Inferior parietal cortex (tissue), 1 donor: ENCODE data around the gene RPS26.

Experiments
- DNase-seq: peaks from one replicate; pipeline ENCODE4 v3.0.0-alpha.2; 2016; ENCODE audit errors: extremely low spot score

The RPS26 gene

DNA sequence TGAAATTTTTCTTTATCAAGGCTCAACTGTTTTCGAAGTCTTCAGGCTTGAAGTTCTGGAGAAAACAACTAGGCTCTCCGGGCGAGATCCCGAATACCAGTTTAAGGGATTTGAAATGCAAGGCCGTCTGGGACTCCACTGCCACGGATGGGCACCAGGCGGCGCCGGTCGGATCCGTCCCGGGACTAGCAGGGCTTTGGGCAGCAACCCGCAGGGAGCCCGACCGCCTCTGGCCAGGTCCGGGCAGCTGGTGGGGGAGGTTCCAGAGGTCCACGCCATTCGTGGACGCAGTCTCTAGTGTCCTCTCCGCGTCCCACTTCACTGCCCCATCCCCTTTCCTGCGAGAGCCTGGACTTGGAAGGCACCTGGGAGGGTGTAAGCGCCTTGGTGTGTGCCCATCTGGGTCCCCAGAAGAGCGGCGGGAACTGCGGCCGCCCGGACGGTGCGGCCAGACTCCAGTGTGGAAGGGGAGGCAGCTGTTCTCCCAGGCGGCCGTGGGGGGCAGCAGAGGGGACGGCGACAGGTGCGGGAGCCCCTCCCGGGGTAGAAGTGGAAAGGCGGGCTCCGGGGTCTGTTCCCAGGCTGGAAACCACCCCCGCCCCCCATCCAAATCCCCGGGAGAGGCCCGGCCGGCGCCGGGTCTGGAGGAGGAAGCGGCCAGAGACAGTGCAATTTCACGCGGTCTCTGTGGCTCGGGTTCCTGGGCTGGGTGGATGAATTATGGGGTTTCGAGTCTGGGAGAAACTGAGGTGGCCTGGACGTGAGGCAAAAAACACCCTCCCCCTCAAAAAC is 37.4 kb downstream of the RPS26 start:
- DNase-seq: peak; percentile 66

DNA sequence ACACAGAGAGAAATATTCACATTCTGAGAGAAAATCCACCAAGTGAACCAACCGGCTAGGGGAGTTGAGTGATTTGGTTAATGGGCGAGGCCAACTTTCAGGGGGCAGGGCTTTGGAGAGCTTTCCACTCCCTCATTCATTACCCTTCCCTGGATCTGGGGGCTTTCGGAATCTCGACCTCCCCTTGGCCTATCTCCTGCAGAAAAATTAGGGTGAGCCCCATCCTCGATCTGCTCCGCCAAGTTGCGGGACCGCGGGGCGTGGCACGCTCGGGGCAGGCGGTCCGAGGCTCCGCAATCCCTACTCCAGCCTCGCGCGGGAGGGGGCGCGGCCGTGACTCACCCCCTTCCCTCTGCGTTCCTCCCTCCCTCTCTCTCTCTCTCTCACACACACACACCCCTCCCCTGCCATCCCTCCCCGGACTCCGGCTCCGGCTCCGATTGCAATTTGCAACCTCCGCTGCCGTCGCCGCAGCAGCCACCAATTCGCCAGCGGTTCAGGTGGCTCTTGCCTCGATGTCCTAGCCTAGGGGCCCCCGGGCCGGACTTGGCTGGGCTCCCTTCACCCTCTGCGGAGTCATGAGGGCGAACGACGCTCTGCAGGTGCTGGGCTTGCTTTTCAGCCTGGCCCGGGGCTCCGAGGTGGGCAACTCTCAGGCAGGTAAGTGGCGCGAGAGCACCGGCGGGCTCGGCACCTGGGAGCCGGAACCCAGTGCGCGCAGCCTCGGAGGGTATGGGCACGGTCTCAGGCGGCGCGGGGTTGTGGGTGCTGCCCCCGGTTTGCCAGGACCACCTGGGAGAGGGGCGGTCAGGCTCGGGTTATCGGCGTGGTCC is 38.2 kb downstream of the RPS26 start, which contains the start of gene ERBB3:
TSS of gene ERBB3 (plus strand) at position 443 of the 833 bp plus-strand sequence. CDS start at position 579, 136 bp downstream.
- DNase-seq: peak; percentile 53

DNA sequence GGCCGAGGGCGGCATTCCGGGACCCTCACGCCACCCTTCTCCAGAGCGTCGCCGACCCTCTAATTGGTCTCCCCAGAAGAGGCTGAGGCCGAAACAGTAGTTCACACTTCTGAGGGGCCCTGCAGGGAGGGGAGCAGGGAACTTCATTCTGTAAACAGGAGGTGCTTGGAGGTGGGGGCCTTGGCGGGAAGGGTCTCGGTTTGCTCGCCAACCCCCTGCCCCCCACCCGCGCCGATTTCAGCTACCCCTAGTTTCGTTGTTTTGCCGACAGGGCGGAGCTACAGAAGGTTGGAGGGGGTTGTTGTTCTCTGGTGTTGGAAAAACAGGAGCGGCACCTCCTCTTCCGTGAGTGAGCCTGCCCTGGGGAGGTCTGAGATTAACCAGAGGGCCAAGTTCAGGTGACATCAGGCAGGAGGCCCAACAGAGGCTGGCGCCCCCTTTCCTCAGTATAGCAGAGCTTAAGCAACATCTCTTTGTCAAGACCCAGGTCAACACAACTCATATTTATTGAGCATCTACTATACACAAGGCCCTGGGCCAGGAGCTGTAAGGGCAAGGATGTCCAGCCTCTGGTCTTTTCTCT is 38.9 kb downstream of the RPS26 start:
- DNase-seq: no peak

DNA sequence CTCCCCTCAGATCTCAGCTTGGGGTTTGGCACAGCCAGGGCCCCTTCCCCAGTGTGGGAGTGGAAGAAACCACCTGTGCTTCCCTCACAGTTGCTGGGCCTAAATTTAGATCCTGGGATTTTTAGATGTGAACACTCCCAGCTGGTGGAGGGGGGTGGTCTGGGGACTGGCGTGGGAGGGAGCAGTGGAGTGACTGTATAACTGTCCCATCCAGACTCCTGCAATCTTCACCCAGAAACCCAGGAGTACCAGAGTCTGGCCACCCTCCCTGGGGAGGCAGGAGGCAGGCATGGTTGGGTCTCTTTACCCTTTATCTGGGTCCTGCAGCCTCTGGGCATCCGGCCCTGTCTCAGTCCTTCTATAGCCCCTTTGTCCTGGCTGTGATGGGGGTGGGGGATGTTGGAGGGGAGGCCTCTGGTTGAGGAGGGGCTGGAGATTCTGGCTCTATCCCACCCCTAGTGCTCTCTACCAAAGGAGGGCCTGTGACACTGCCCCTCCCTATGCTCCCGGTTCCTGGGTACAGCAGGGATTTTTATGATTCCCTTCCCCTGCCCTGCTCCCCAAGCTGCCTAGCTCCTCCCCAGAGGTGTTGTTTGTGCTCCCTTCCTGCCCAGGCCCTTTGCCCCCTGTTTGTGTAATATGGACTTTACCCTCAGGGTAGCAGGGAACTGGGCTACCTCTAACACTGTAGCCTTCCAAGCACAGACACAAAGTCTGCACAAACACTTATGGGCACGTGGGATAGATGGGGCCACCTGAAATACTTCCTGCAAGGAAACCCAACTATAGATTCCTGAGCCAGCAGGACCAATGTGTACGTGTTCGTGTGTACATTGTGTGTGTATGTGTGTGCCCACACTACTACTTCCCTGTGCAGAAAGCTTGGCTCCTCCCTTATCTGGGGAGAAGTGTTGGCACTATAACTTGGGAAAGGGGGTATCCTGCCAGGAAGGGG is 40.0 kb downstream of the RPS26 start:
- peak; percentile 36 for DNase-seq

DNA sequence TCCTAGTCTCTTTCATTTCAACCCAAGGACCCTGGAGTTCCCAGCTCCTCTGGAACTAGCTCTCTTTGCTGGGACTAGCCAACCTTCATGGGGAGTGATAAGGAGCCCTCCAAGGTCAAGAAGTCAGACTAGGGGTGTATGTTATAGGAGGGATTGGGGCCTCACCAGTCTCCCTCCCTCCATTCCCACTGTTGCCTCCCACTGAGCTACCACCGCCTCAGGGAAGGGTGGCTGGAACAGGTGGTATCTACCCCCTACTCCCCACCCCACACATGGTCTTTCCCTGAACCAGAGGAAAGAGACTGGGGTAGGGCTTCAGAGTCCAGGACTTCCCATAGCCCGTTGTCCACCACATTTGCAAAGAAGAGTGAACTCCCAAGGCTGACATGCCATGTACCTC is 40.7 kb downstream of the RPS26 start:
- no peak for DNase-seq

DNA sequence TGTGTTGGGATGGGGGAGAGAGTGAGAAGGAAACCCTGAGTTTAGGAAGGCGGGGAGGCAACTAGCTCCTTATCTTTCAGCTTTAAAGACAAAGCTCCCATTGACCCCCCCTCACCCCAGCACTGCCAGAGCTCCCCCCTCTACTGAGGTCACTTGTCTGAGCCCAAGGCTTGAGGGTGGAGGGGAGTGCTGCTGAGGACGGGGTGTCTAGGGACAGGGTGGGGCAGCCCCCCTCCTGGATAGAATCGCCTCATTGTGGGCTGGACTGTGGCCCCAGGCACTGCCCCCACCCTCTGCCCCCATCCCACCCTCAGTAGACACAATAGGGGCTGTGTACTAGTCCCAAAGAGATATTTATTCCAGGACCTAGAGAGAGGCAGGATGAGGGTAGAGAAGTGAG is 41.2 kb downstream of the RPS26 start:
- peak; percentile 73 for DNase-seq

DNA sequence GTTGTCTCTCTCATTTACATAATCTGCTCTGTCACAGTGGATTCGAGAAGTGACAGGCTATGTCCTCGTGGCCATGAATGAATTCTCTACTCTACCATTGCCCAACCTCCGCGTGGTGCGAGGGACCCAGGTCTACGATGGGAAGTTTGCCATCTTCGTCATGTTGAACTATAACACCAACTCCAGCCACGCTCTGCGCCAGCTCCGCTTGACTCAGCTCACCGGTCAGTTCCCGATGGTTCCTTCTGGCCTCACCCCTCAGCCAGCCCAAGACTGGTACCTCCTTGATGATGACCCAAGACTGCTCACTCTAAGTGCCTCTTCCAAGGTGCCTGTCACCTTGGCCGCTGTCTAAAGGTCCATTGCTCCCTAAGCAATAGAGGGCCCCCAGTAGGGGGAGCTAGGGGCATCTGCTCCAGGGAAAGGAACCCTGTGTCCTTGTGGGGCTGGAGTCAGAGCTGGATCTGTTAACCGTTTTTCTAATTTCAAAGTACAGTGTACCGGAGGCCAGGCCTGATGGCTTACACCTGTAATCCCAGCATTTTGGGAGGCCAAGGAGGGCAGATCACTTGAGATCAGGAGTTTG is 43.3 kb downstream of the RPS26 start:
- DNase-seq: no peak

DNA sequence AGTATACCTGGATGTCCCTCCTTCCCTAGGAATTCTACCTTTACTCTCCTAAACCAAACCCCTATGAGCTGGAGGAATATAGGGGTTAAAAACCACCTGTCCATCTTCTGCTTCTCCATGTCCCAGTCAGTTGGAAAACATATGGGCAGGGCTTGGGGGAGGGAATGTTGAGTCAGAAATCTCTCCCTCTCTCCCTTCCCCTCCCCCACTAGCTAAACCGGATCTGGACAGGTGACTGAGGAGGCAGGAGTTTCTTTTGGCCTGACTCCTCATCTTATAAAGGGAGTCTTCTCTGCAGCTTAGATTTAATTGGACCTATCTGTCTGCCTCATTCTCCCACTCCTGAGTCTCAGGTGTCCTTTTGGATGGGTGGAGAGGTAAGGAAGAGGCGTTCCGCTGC is 44.4 kb downstream of the RPS26 start:
- no peak for DNase-seq

DNA sequence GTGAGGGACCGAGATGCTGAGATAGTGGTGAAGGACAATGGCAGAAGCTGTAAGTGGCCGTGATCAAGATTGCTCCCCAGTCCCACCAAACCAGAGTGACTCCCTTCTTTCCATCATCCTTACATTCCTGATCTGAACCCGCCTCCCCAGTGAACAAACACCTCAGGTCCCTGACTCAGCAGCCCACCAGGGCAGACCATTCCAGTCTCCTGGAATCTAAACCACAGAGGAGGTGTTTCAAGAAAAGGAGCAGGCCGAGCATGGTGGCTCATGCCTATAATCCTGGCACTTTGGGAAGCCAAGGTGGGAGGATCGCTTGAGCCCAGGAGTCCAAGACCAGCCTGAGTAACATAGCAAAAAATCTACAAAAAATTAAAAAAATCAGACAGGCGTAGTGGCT is 44.9 kb downstream of the RPS26 start:
- DNase-seq: no peak

DNA sequence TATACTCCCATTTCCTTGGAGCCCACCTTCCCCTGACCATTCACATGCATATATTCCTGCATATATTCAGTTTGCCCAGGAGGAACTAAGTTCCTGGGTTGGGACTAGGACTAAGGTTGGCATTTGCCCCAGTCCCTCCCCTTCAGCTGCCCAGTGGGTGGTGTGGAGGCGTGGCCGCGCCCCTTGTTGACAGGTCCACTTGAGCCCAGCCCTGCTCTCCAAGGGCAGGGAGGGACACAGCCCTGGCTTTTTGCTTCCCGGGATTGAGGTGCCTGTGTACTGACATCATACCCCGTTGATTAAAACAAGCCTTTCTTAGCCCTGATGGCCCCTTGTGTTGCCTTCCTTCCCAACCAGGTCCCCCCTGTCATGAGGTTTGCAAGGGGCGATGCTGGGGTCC is 45.5 kb downstream of the RPS26 start:
- DNase-seq: no peak
